ENCODE results near the gene CDH13. TPM values are rescaled to one million over a fixed set of nuclear protein-coding genes. Genes with fewer than 3 reads are reported as not detected.

Gene CDH13
- total and polyA plus RNA-seq, 2 donors (not counting 3 experiments of a cell fraction or from before 2014, with no cell fraction given), result 96.6 to 124 TPM

DNA sequence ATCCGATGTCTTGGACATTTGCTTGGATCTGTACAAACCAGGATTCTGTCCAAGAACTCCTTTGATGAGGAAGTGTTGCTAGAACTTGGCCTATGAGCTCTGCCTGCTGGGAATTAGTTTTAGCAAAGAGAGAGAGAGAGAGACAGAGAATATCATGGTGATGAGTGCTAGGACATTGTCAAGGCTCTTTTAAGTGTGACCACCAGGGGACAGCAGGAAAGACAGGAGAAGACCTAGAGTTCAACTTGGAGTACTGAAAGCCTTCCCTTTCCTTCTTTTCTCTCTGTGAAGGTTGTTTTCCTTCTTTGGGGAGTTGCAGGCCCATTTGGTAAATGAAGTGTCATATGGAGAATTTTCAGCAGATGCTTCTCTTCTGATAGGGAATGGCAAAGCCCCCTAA, 791.8 kb downstream of the CDH13 start:
- DNase-seq (ENCODE audit: low read depth, low spot score) (no peak), FAIRE-seq (no peak)
- H3K4me1 ChIP-seq (ENCODE audit: control insufficient read depth, extremely low read depth, insufficient read depth, low read length), result no peaks in the 10 kb centered on the region
- no peaks in the 10 kb centered on the region for H3K79me2 ChIP-seq (ENCODE audit: control insufficient read depth, insufficient read depth, low read length)
- no TSS peak for BruUV-seq (replicated peaks)
- H3K4me3 ChIP-seq (replicated peaks in 1 of 3; ENCODE audit: insufficient read depth in 1 of 3, low read depth in 1 of 3, low read length in 3 of 3), result no peak overlapping the region
- H3K27me3 ChIP-seq (ENCODE audit: control insufficient read depth in 2 of 2, insufficient read depth in 2 of 2, low read length in 2 of 2), result no peaks in the 10 kb centered on the region
- H3K9me1 ChIP-seq (replicated peaks; ENCODE audit: control insufficient read depth, extremely low read depth, insufficient read depth, low read length), result no peaks in the 10 kb centered on the region
- no peaks in the 10 kb centered on the region for H3K36me3 ChIP-seq (ENCODE audit: control insufficient read depth in 2 of 2, extremely low read depth in 1 of 2, insufficient read depth in 2 of 2, low read length in 2 of 2)
- no peak overlapping the region for H2AFZ ChIP-seq (ENCODE audit: low read depth, low read length)
- ChIA-PET POLR2A (no interaction called here), CTCF (no interaction called here)
- dilution Hi-C loops (cut with MboI; ENCODE audit: extremely low pct_ligation_motif_present, low sequenced_read_pairs), result no loop called here
- H3K9ac ChIP-seq (replicated peaks; ENCODE audit: extremely low read depth, insufficient read depth, low read length), result no peak overlapping the region
- H3K27ac ChIP-seq (ENCODE audit: insufficient read depth, low read depth, low read length), result no peak overlapping the region
- no peaks in the 10 kb centered on the region for H3K9me3 ChIP-seq (replicated peaks; ENCODE audit: control insufficient read depth, insufficient read depth, low read length)
- TF ChIP-seq JUN (IDR thresholded peaks at IDR 0.05; ENCODE audit: borderline replicate concordance, insufficient read depth, insufficient read length, low read depth), result no peak
- TF ChIP-seq GATA2 (IDR thresholded peaks at IDR 0.05; ENCODE audit: insufficient read depth, insufficient read length, low read depth, low read length), result no peak
- no peak for TF ChIP-seq FOS (IDR thresholded peaks at IDR 0.05; ENCODE audit: borderline replicate concordance, insufficient read depth, low read length)
- no peak overlapping the region for H3K4me2 ChIP-seq (ENCODE audit: insufficient read depth, low read length)
- no peaks in the 10 kb centered on the region for H4K20me1 ChIP-seq (replicated peaks; ENCODE audit: control insufficient read depth, extremely low read depth, insufficient read depth, low read length)
- intact Hi-C loops (cut with micrococcal nuclease), result no loop called here

DNA sequence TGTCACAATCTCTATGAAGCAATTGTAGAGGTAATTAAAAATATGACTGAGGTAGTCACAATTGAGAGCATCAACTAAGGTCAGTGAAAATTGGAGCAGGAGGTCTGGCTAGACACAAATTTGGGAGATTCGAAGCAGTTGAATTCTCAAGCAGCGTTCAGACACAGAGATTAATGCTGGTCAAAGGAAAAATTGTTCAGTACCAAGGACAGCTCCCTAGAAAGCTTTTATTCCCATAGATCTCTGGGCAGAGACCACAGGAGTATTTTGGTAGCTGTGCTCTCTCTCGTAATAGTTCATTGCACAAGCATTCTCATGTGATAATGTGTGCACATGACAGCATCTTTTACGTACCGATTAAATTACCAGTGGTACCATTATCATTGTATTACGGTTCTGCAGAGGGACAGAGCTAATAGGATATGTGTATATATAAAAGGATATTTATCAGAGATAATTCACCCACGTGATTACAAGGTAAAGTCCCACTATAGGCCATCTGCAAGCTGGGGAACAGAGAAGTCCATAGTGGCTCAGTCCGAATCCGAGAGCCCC, 793.5 kb downstream of the CDH13 start:
- intact Hi-C loops (cut with micrococcal nuclease), result no loop called here
- CTCF ChIA-PET, result interaction anchor here (0.7 to 1.2 kb wide), 5 partner anchors 21 to 1568 kb away, joined by 3 read pairs; no protein-coding TSS in a partner anchor
- BruUV-seq (replicated peaks), result no TSS peak

More for the DNA sequence above, 793.5 kb downstream of the CDH13 start:
- TF ChIP-seq, protein P1, sequence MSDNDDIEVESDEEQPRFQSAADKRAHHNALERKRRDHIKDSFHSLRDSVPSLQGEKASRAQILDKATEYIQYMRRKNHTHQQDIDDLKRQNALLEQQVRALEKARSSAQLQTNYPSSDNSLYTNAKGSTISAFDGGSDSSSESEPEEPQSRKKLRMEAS (IDR thresholded peaks at IDR 0.05; ENCODE audit: insufficient read depth, insufficient read length), result no peak
- TF ChIP-seq FOS (IDR thresholded peaks at IDR 0.05; ENCODE audit: borderline replicate concordance, insufficient read depth, low read length), result no peak
- TF ChIP-seq POLR2A (IDR thresholded peaks at IDR 0.05; ENCODE audit: low read depth, low read length), result no peak
- TF ChIP-seq GATA2 (IDR thresholded peaks at IDR 0.05; ENCODE audit: insufficient read depth, insufficient read length, low read depth, low read length), result no peak
- no peak for TF ChIP-seq POLR2AphosphoS5 (IDR thresholded peaks at IDR 0.05; ENCODE audit: insufficient read depth, low read depth, low read length)
- no peak for TF ChIP-seq EZH2 (IDR thresholded peaks at IDR 0.05; ENCODE audit: borderline replicate concordance, low read depth, low read length, severe bottlenecking)
- no peak overlapping the region for H3K9ac ChIP-seq (replicated peaks; ENCODE audit: extremely low read depth, insufficient read depth, low read length)
- dilution Hi-C loops (cut with MboI; ENCODE audit: extremely low pct_ligation_motif_present, low sequenced_read_pairs), result no loop called here
- no peaks in the 10 kb centered on the region for H3K4me1 ChIP-seq (ENCODE audit: control insufficient read depth, extremely low read depth, insufficient read depth, low read length)
- H3K9me1 ChIP-seq (replicated peaks; ENCODE audit: control insufficient read depth, extremely low read depth, insufficient read depth, low read length), result no peaks in the 10 kb centered on the region
- no peak overlapping the region for H3K27ac ChIP-seq (ENCODE audit: insufficient read depth, low read depth, low read length)
- H3K79me2 ChIP-seq (ENCODE audit: control insufficient read depth, insufficient read depth, low read length), result no peaks in the 10 kb centered on the region
- no peak overlapping the region for H3K4me2 ChIP-seq (ENCODE audit: insufficient read depth, low read length)
- H3K36me3 ChIP-seq (ENCODE audit: control insufficient read depth in 2 of 2, extremely low read depth in 1 of 2, insufficient read depth in 2 of 2, low read length in 2 of 2), result no peaks in the 10 kb centered on the region
- DNase-seq (ENCODE audit: low read depth, low spot score) (peak; percentile 22), FAIRE-seq (peak; percentile 35)
- POLR2A ChIA-PET, result no interaction called here
- H3K4me3 ChIP-seq (replicated peaks in 1 of 3; ENCODE audit: insufficient read depth in 1 of 3, low read depth in 1 of 3, low read length in 3 of 3), result no peak overlapping the region
- no peaks in the 10 kb centered on the region for H3K9me3 ChIP-seq (replicated peaks; ENCODE audit: control insufficient read depth, insufficient read depth, low read length)
- H2AFZ ChIP-seq (ENCODE audit: low read depth, low read length), result no peak overlapping the region
- no peaks in the 10 kb centered on the region for H4K20me1 ChIP-seq (replicated peaks; ENCODE audit: control insufficient read depth, extremely low read depth, insufficient read depth, low read length)
- H3K27me3 ChIP-seq (ENCODE audit: control insufficient read depth in 2 of 2, insufficient read depth in 2 of 2, low read length in 2 of 2), result no peaks in the 10 kb centered on the region

Measured in endothelial cell of umbilical vein (primary cell).